Activated CD4-positive, alpha-beta T cell treated with anti-CD3 and anti-CD28 coated beads, Interleukin-2, Interleukin-4, amounts not matched to agents 100 ng/mL and 50 ng/mL, durations not matched to agents 16 hours and 8 hours (primary cell): ENCODE results near the gene RRP8.

Source experiments
- DNase-seq: peaks from one replicate; pipeline ENCODE4 v3.0.0-alpha.2; 2020; ENCODE audit warnings: low spot score

The RRP8 gene

DNA sequence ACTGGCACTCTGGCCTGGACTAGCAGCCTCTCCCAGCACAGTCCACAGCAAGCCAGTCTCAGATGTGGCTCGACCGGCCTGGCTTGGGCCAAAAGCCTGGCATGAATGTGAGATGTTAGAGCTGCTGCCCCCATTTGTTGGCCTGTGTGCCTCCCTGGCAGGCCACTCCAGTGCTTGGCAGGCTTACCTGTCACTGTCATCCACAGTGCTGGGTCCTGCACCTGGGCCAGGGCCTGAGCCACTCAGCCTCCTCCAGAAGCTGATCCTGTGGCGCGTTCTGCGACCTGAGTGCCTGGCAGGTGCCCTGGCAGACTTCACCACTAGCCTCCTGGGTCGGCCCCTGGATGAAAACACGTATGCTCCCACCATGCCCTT is 36.1 kb downstream of the RRP8 start:
- DNase-seq, result no peak

DNA sequence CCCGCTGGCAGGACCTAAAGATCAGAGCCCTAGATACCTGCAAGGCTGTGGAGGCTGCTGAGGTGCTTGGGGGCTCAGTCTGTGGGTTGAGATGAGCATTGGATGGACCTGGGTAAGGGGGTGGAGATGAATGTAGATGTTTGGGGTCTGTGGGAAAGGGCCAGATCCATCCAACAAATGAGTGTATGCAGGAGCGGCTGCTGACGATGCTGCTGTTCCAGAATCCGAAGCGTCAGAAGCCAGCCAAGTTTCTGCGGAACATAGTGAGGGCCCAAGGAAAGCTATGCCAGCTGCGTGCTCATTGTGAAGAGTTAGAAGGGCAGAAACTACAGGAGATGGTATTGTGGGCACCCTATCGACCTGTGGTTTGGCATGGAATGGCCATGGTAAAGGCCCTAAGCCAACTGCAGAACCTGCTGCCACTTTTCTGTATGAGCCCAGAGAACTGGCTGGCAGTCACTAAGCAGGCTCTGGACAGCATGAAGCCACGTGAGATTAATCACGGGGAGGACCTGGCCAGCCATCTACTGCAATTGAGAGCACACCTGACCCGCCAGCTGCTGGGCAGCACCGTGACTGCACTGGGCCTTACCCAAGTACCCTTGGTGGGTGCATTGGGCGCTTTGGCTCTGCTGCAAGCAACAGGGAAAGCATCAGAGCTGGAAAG is 36.6 kb downstream of the RRP8 start:
- DNase-seq, result no peak

DNA sequence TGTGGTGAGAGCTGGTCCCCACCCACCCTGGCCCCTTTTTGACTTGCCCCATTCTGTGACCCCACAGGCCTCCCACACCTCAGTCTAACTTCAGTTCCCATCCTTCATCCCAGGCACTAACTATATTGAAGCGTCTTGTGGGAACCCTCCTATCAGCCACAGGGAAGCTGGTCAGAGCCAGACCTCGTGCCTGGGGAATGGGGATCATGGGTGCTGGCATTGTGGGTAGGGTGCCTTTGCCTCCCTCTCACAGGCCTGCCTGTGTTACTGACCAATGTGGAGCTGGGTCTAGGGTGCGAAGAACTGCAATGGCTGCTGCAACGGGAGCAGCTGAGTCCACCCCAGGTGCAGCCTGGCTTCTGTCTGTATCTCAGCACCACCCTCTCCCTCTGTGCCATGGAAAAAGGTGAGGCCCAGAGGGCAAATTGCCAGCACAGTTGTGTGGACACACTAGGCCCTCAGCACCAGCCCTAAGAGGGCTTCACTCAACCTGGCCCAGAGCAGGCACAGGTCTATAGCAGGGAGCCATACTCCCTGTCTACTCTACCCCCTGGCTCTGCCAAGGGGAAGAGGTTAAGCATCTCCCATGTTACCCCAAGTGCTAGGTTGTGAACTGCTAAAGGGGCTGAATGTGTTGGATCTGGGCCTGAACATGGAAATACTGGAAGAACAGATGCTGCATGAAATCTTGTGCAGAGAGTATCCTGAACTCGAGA is 37.3 kb downstream of the RRP8 start:
- no peak for DNase-seq

DNA sequence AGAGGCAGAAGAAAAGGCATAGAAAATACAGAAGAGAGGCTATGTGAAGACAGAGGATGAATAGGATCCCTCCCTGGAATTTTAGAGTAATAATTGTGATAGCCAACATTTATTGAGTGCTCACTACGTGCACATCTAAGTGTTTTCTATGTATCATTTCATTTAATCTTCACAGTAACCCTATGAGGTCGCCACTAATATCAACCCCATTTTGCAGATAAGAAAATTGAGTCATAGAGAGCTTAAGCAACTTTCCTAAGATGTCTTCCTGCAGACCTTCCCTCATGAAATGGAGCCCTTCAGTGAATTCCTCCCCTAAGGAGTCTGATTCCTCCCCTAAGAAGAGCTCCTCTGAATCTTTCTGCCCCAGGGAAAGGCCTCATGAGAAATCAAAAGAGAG is 38.1 kb downstream of the RRP8 start:
- DNase-seq, result no peak

DNA sequence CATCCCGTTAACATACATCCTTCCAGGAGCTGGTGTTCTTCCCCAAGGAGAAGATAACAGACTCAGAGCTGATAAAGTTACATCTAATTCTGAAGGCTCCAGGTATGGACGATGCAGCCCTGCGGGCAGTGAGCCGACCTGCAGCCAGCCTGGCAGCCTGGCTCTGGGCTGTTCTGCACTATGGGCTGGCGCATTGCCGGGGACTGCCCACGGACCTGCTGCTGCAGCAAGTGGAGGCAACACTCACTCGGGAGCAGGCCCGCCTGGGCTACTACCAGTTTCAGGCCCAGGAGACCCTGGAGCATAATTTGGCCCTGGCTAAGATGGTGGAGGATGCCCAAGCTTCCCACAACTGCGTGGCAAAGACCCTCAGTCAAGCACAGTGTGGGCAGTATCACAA is 39.7 kb downstream of the RRP8 start:
- no peak for DNase-seq

DNA sequence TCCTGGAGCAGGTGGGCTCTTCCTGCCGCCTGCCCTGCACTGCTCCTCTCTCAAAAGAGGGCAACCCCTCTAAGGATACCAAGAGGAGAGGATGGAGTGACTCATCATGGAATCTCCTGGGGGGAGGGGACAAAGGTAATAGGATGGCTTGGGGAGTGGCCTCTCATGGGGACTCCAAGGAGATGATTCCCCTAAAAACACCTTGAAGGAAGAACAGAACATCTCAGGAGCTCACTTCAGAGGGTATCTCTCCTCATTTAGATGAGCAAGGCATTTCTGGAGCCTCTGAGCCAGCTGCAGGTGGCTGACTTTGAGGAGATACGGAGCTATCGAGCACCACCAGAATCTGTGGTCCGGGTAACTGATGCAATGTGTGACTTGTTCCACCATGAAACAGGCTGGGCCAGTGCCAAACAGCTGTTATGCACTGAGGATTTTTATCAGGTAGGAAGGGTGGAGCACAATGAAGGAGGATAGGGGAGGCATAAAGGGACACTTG is 40.2 kb downstream of the RRP8 start:
- no peak for DNase-seq

DNA sequence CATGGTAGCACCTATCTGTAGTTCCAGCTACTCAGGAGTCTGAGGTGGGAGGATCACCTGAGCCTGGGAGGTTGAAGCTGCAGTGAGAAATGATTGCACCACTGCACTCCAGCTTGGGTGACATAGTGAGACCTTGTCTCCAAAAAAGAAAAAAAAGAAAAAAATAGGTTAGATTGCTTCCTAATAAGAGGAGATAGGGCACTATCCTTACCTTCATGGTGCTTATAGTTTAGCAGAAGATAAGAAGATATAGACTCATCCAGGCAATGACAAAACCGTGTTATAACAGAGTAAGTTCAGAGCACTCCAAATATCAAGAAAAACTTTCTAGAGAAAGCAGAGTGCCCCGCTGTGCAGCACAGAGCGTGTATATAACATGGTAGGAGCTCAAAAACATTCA is 42.1 kb downstream of the RRP8 start:
- DNase-seq, result no peak

DNA sequence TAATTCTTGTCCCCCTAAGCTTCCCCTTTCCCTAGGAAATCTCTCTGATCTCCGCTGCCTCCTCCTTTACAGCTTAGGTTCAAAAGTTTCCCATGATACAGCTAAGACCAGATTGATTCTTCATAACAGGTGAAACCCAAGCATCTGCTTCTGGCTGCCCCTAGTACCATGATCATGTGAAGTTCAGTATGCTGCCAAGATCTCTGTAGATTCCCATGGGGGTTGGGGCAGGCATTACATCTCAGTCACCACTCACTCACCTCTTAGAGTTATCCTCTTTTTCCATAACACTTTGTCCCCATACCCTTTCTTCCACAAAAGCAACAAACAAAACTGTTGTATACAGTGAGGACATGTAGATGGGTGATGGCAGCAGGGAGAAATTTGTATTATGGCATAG is 44.0 kb downstream of the RRP8 start:
- no peak for DNase-seq

DNA sequence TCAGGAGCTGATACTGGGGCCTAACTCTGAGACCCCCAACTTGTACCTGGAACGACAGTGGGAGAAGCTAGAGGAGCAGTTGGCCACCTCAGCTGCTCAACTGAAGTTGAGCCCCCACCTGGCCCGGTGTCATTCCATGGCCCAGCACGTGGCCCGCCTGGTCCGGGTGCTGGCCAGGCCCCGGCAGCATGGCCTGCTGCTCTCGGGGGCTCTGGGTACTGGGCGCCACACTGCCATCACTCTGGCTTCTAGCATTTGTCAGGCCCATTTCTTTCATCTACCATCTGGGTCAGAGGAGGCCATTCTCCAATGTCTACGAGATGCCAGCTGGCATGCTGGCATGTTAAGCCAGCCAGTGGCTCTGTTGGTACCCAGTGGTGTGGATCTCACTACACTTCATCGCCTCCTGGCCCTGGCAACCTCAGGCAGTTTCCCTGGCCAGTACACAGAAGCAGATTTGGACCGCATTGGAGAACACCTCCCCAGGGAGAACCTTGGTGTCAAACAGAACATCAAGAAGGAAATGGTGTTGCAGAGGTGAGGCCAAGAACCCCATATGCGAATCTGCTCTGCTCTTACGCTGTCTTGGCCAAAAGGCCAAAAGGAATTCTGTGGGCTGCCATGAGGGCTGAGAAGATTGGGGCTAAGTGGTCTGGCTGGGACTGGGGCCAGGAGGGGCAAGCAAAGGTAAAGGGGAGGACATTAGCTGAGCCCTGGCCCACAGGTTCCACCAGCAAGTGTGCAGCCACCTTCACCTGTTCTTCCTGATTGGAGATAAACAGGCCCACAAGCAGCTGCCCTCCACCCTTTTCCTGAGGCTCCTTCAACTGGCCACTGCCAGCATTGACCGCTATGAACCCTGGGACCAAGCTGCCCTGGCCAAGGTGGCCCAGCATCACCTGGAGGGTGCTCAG is 45.4 kb downstream of the RRP8 start:
- DNase-seq, result no peak

DNA sequence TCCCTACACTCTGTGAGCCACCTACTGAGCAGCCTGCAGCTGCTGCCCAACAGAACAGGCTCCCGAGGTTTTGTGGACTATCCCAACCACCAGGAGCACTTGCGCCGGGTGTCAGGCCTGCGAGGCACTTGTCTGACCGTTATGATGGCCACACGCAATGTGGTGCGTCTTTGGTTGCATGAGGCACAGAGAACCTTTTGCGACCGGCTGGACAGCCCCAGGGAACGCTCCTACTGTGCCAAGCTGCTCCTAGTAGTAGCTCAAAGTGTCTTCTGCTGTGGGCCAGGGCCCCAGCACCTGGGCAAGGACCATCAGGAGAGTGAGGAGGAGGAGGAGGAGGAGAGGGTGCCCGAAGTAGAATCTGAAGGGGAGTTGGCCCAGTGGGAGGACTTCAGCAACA is 46.4 kb downstream of the RRP8 start:
- DNase-seq, result no peak

DNA sequence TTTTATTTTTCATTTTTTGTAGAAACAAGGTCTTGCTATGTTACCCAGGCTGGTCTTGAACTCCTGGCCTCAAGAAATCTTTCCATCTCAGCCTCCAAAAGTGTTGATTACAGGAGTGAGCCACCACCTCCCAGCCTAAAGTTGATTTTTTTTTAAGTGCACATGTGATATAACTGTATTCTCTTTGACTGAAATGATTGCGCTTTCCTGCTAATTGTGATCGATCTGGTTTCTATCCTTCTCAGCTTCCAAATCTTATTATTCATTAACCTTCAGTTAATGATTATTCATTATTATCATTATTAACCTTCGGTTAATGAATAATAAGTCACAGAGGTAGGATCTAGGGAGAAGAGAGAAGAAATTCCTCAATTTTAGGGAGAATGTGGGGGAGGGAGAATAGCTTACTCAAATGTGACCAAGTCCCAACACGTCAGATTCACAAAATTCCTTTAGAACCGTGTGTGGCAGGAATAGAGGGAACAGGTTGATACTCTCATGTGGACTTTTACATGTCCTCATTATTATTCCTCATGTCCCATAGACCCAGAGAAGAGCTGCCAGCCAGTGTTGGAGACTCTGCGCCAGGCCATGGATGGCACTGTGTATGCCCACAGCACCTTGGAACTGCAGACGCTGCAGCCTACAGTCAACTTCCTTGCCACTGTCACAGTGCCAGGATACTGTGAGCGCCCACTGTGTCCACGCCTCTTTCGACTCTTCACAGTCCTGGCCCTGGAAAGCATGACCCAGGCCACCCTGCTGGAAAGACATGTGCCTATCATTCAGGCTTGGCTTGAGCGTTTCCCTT is 47.1 kb downstream of the RRP8 start:
- no peak for DNase-seq

DNA sequence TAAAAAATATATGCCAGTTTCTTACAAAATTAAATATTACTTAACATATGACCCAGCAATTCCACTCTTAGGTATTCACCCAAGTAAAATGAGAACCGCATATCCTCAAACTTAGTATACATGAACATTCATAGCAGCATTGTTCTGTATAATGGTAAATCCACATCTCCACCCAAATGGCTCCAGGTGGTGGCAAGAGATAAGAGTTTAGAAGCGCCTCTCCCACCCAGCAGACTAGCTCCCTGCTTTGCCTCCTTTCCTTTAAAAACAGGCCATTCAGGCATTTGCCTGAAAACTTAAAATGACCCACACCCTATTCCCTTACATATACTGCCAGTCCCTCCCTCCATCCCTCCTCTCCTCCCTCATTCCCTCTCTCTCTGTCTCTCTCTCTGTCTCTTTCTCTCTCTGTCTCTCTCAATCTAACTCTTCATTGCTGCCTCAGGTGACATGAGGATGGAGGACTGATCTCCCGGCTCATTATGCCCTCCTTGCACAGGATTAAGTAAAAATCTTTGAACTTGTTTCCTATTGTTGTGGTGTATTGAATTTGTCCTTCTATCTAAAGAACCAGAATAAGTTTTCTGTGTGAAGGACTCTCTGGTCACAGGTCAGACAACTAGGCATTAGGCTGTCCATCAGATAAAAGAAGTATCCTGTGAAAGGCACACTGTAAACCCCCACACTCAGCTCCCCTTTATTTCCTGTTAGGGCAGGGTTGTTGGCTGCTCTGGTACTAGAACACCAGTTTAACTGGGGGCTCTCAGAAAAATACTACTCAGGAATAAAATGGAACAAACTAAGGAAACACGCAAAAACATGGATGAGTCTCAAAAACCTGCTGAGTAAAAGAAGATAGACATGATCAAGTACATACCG is 48.3 kb downstream of the RRP8 start:
- no peak for DNase-seq

DNA sequence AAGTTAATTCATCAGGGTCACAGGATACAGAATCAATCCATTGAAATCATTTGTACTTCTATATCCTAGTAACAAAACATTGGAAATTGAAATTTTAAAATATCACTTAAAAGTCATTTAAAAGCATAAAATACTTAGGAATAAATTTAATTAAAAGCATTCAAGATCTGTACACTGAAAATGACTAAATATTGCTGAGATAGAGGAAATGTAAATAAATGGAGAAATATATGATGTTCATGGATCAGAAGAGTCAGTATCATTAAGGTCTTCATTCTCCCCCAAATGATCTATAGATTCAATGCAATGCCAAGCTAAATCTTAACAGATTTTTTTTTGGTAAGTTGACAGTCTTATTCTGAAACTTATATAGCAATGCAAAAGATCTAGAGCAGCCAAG is 49.8 kb downstream of the RRP8 start:
- DNase-seq, result no peak

DNA sequence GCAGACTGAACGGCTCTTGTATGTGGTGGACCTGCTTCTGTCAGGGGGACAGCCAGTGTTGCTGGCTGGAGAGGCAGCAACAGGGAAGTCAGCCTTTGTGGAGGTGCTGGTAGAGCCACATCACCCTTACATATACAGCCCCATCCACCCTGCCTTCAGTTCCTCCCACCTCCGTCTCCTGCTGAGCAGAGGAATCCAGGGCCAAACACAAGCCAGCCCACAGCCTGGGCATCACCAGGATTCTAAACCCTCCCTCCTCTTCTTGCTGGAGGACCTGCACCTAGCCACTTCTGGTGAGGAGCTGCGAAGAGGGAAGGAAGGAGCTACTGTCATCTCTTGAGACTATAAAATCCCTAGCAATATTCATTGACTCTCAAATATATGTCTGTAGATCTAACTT is 54.8 kb downstream of the RRP8 start:
- no peak for DNase-seq

DNA sequence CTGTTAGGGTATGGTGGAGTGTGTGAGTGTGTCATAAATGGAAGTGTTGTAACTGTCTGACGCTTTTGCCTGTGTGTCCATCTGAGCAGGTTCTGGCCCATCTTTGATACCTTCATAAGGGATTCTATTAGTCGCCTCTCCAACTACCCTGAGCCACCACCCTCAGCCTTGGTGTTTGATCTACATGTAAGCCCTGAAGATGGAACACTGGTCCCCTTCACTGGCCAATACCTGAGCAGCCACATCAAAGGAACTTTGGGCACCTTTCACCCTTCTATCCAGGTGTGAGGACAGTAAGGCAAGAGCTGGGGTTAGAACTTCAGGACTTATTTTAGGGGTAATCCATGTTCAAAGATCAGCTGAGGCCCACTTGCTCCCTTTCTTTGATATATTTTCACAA is 55.3 kb downstream of the RRP8 start:
- no peak for DNase-seq

DNA sequence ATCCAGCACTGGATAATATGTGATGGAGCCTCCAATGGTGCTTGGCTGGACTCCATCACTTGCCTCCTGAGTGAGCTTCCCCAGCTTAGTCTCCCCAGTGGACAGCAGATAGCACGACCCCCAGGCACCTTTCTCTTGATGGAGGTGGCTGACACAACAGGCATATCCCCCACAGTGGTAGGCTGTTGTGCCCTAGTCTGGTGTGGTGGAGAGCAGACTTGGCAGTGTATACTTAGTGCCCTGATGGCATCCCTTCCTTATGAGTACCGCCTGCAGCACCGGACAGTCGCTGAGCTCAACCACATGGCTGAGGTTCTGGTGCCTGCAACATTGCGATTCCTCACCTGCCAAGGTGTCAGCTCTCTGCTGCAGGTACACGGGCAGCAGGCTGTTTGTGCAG is 56.2 kb downstream of the RRP8 start:
- no peak for DNase-seq

DNA sequence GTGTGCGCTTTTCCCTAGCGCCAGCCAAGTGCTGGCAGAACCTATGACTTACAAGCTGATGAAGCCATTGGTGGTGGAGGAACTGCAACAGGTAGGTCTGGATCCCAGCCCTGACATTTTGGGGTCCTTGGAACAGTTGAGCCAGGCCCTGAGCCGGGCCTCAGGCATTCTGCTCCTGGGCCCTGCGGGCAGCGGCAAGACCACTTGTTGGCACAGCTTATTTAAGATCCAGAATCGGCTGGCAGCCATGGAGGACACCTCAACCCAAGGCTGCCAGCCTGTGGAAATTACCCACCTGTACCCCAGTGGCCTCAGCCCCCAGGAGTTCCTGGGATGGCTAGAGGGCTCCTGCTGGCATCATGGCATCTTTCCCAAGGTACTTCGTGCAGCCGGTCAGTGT is 56.7 kb downstream of the RRP8 start:
- DNase-seq, result no peak

DNA sequence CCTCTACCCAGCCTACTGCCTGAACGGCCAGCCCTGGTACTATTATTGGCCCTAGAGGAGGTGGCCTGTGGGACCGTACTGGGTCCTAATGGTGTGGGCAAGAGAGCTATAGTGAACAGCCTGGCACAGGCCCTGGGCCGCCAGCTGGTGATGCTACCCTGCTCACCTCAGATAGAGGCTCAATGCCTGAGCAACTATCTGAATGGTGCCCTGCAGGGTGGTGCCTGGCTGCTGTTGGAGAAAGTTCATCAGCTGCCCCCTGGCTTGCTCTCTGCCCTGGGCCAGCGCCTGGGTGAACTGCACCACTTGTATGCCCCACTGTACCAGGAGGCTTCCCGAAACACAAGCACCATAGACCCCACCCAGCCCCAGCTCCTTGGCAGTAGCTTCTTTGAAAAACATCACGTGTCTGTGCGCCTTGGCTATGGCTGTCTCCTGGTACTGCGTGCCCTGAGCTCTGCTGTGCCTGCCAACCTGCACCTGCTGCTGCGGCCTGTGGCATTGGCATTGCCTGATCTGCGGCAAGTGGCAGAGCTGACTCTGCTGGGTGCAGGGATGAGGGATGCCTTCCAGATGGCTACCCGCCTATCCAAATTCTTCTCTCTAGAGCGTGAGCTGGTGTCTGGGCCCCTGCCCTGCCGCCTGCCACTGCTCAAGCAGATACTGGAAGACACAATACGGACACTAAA is 57.4 kb downstream of the RRP8 start:
- DNase-seq, result no peak
